ENCODE results near the gene DNM3. TPM values are rescaled to one million over a fixed set of nuclear protein-coding genes. Genes with fewer than 3 reads are reported as not detected.

Gene DNM3
- total RNA-seq, 1 experiment from 2014 or later, result 0.11 TPM

- no peak overlapping the region for H3K4me3 ChIP-seq (ENCODE audit: low read depth, low read length)
- H3K9me3 ChIP-seq, result no peaks in the 10 kb centered on the region; the same call in 1 of the 2 replicates
- intact Hi-C loops (cut with micrococcal nuclease; ENCODE audit: unreplicated experiment), result no loop called here
- Mint-ChIP-seq H3K27me3 (ENCODE audit: insufficient read depth, unreplicated experiment) (peaks cover 8% of the 10 kb centered on the region), H3K4me1 (ENCODE audit: low read depth, unreplicated experiment) (no peaks in the 10 kb centered on the region), H3K27ac (ENCODE audit: unreplicated experiment) (no peak overlapping the region), H3K4me3 (ENCODE audit: unreplicated experiment) (no peak overlapping the region), H3K9me3 (ENCODE audit: unreplicated experiment) (no peaks in the 10 kb centered on the region), H3K36me3 (ENCODE audit: insufficient read depth, unreplicated experiment) (no peaks in the 10 kb centered on the region)
- no peak for TF ChIP-seq CTCF (IDR thresholded peaks at IDR 0.05; ENCODE audit: insufficient read depth in 1 of 2, low read depth in 1 of 2, low read length in 1 of 2, severe bottlenecking in 1 of 2, unreplicated experiment in 1 of 2)
- no peaks in the 10 kb centered on the region for H3K36me3 ChIP-seq (ENCODE audit: control insufficient read depth, insufficient read depth, low read length)
- BruUV-seq (replicated peaks), result no TSS peak
- no peaks in the 10 kb centered on the region for H3K4me1 ChIP-seq
- DNase-seq, result no peak
- CTCF ChIA-PET, result no interaction called here
- POLR2A ChIA-PET, result no interaction called here
- H3K27me3 ChIP-seq (replicated peaks; ENCODE audit: control insufficient read depth, insufficient read depth, low read length), result no peaks in the 10 kb centered on the region
Measured at GRCh38 chr1:171904778-171905450, 63.6 kb downstream of the DNM3 start.

GRCh38 chr1:171909711-171910110 is 68.4 kb downstream of the DNM3 start:
- intact Hi-C loops (cut with micrococcal nuclease; ENCODE audit: unreplicated experiment), result no loop called here

GRCh38 chr1:171910786-171911185 is 69.5 kb downstream of the DNM3 start:
- no peak overlapping the region for H3K4me3 ChIP-seq (ENCODE audit: low read depth, low read length)
- H3K27ac Mint-ChIP-seq (ENCODE audit: unreplicated experiment), result no peak overlapping the region
- no peaks in the 10 kb centered on the region for H3K36me3 Mint-ChIP-seq (ENCODE audit: insufficient read depth, unreplicated experiment)
- TF ChIP-seq CTCF (IDR thresholded peaks at IDR 0.05; ENCODE audit: insufficient read depth in 1 of 2, low read depth in 1 of 2, low read length in 1 of 2, severe bottlenecking in 1 of 2, unreplicated experiment in 1 of 2), result no peak
- H3K36me3 ChIP-seq (ENCODE audit: control insufficient read depth, insufficient read depth, low read length), result no peaks in the 10 kb centered on the region
- no peak for DNase-seq
- ChIA-PET CTCF (no interaction called here), POLR2A (no interaction called here)
- BruUV-seq (replicated peaks), result no TSS peak
- no peaks in the 10 kb centered on the region for H3K9me3 Mint-ChIP-seq (ENCODE audit: unreplicated experiment)
- peaks cover 6% of the 10 kb centered on the region for H3K27me3 Mint-ChIP-seq (ENCODE audit: insufficient read depth, unreplicated experiment)
- intact Hi-C loops (cut with micrococcal nuclease; ENCODE audit: unreplicated experiment), result no loop called here
- H3K4me1 Mint-ChIP-seq (ENCODE audit: low read depth, unreplicated experiment), result no peaks in the 10 kb centered on the region
- no peaks in the 10 kb centered on the region; the same call in 1 of the 2 replicates for H3K9me3 ChIP-seq
- H3K4me3 Mint-ChIP-seq (ENCODE audit: unreplicated experiment), result no peak overlapping the region
- no peaks in the 10 kb centered on the region for H3K4me1 ChIP-seq
- no peaks in the 10 kb centered on the region for H3K27me3 ChIP-seq (replicated peaks; ENCODE audit: control insufficient read depth, insufficient read depth, low read length)

More at GRCh38 chr1:171909711-171910110, 68.4 kb downstream of the DNM3 start:
- no peaks in the 10 kb centered on the region for H3K9me3 Mint-ChIP-seq (ENCODE audit: unreplicated experiment)
- Histone ChIP-seq H3K4me1 (no peaks in the 10 kb centered on the region), H3K4me3 (ENCODE audit: low read depth, low read length) (no peak overlapping the region), H3K36me3 (ENCODE audit: control insufficient read depth, insufficient read depth, low read length) (no peaks in the 10 kb centered on the region), H3K9me3 (no peaks in the 10 kb centered on the region; the same call in 1 of the 2 replicates), H3K27me3 (replicated peaks; ENCODE audit: control insufficient read depth, insufficient read depth, low read length) (no peaks in the 10 kb centered on the region)
- H3K36me3 Mint-ChIP-seq (ENCODE audit: insufficient read depth, unreplicated experiment), result no peaks in the 10 kb centered on the region
- no peak for TF ChIP-seq CTCF (IDR thresholded peaks at IDR 0.05; ENCODE audit: insufficient read depth in 1 of 2, low read depth in 1 of 2, low read length in 1 of 2, severe bottlenecking in 1 of 2, unreplicated experiment in 1 of 2)
- no TSS peak for BruUV-seq (replicated peaks)
- POLR2A ChIA-PET, result no interaction called here
- DNase-seq, result no peak
- peaks cover 6% of the 10 kb centered on the region for H3K27me3 Mint-ChIP-seq (ENCODE audit: insufficient read depth, unreplicated experiment)
- no peak overlapping the region for H3K27ac Mint-ChIP-seq (ENCODE audit: unreplicated experiment)
- H3K4me3 Mint-ChIP-seq (ENCODE audit: unreplicated experiment), result no peak overlapping the region
- CTCF ChIA-PET, result interaction anchor here (0.7 kb wide), 1 partner anchor 25 kb away, joined by 5 read pairs; no protein-coding TSS in a partner anchor
- H3K4me1 Mint-ChIP-seq (ENCODE audit: low read depth, unreplicated experiment), result no peaks in the 10 kb centered on the region

Measured in Caco-2 (cell line).